Sigmoid colon (tissue), 7 donors: ENCODE measurements around the gene RIC1. TPM values are rescaled to one million over a fixed set of nuclear protein-coding genes. Genes with fewer than 3 reads are reported as not detected.
A peak's percentile ranks its signal among the peaks of the same experiment; 100 is the strongest.
"Not testable (repeated sequence)": the region's sequence is repeated elsewhere in the genome, so short reads cannot be mapped to it uniquely, and the experiment has no call there.

ENCODE experiments used
- DNase-seq: peaks from one replicate; pipeline ENCODE4 v3.0.0-alpha.2; 2019
- H3K27ac ChIP-seq, 4 donors: fragments of 200-600 bp; sonication (generic); one replicate each; pipeline ENCODE4 v1.5.1; 2016 to 2019; ENCODE audit warnings: mild to moderate bottlenecking in 1 of 4
- H3K27me3 ChIP-seq, 3 donors: fragments of 200-600 bp; sonication (generic); one replicate each; pipeline ENCODE4 v1.5.1; 2019; ENCODE audit warnings: mild to moderate bottlenecking in 1 of 3
- H3K36me3 ChIP-seq, 4 donors: fragments of 200-600 bp; sonication (generic); one replicate each; pipeline ENCODE4 v1.5.1; 2016 to 2019
- H3K4me1 ChIP-seq, 4 donors: fragments of 200-600 bp; sonication (generic); one replicate each; pipeline ENCODE4 v1.5.1; 2017 to 2019
- H3K4me3 ChIP-seq, 4 donors: fragments of 200-600 bp; sonication (generic); one replicate each; pipeline ENCODE4 v1.5.1; 2017 to 2019; ENCODE audit warnings: mild to moderate bottlenecking in 2 of 4, moderate library complexity in 1 of 4
- H3K9me3 ChIP-seq, 4 donors: fragments of 200-600 bp in 3 of 4; sonication (generic) in 3 of 4; one replicate each; pipeline versions ENCODE4 v1.5.1 to v1.6.1; 2013 to 2019
- CTCF ChIP-seq, 4 experiments: fragments of 450-650 bp in 3 of 4; fragments of 200-600 bp in 1 of 4; IDR thresholded peaks; one replicate each; pipeline ENCODE4 v1.5.1; 2016 to 2019; ENCODE audit warnings: antibody characterized with exemption in 4 of 4, mild to moderate bottlenecking in 3 of 4, moderate library complexity in 2 of 4
- EP300 ChIP-seq, 4 donors: sonication (generic); formaldehyde crosslinking; IDR thresholded peaks; one replicate each; pipeline ENCODE4 v1.6.1; 2017; ENCODE audit warnings: antibody characterized with exemption in 4 of 4
- POLR2A ChIP-seq, 2 donors: fragments of 450-650 bp; IDR thresholded peaks; one replicate each; pipeline ENCODE4 v1.6.1; 2016; ENCODE audit warnings: antibody characterized with exemption in 2 of 2, mild to moderate bottlenecking in 2 of 2, moderate library complexity in 2 of 2
- POLR2AphosphoS5 ChIP-seq, 4 donors: sonication (generic); formaldehyde crosslinking; IDR thresholded peaks; one replicate each; pipeline ENCODE4 v1.6.1; 2017; ENCODE audit warnings: antibody characterized with exemption in 4 of 4
- WGBS, 2 donors: extraction: QIAGEN DNeasy Blood & Tissue Kit; methylation state at CpG; one replicate each; pipeline ENCODE4 v1.1.7; 2013; 5-methylcytosine and 5-hydroxymethylcytosine counted together
- intact Hi-C: fragments of 100-400 bp; cut with DNase I; formaldehyde crosslinking; loops from one replicate; pipeline ENCODE4 v1.15.1; 2023
- polyA plus RNA-seq, 3 donors: library from polyadenylated mRNA; stranded (reverse); fragments of 200-250 nt; gene quantifications; one replicate each; pipeline ENCODE4 v1.2.3, GENCODE V29; 2013
- total RNA-seq, 4 donors: library from RNA; depleted of rRNA; stranded (reverse); fragments of >200 nt; gene quantifications; one replicate each; pipeline ENCODE4 v1.1.0, GENCODE V29; 2016
- donor health status: healthy with polysubstance abuse.
- donor health status: Bipolar disorder and iron deficiency.
- donor health status: healthy.

Gene RIC1
- 10 to 100 TPM; 29.1 to 44.3 (median 32.3) TPM for total RNA-seq
- polyA plus RNA-seq: 1 to 10 TPM; 3.0 to 6.3 (median 4.2) TPM

- peak; percentile 97 for DNase-seq
- peak within 1 kb of the TSS; percentile 55 to 90 (median 88) for H3K4me3 ChIP-seq
- H3K9me3 ChIP-seq: no peaks in the 10 kb centered on the region
- H3K36me3 ChIP-seq: no peaks in the 10 kb centered on the region
- intact Hi-C loops: loop anchor here (2.0 to 5.0 kb wide), 5 partner anchors 204 to 1129 kb away; partner anchors contain the start of genes CDC37L1, ERMP1, JAK2 and KDM4C
- peaks cover 0 to 62% (median 42%) of the 10 kb centered on the region in 4 donors for H3K4me1 ChIP-seq
- no peak for TF ChIP-seq CTCF (IDR thresholded peaks at IDR 0.05)
- peak; percentile 93 to 95 (median 94) for TF ChIP-seq POLR2AphosphoS5 (IDR thresholded peaks at IDR 0.05)
- TF ChIP-seq POLR2A (IDR thresholded peaks at IDR 0.05): peak; percentile 78 to 82
- H3K27me3 ChIP-seq: no peaks in the 10 kb centered on the region
- H3K27ac ChIP-seq: peak within 1 kb of the TSS; percentile 92 to 98 (median 98)
- WGBS, 2 donors: 0 to 1% methylated on average over 84 of the region's 84 CpGs
Observed at GRCh38 chr9:5628530-5629311, at the start of gene RIC1. Gene RIC1, plus strand, starts transcription at chr9:5629107. Its CDS starts 203 bp downstream, at chr9:5629310.

- Histone ChIP-seq H3K4me3 (no peak overlapping the region), H3K4me1 (no peaks in the 10 kb centered on the region), H3K27ac (no peak overlapping the region), H3K9me3 (no peaks in the 10 kb centered on the region), H3K27me3 (no peaks in the 10 kb centered on the region), H3K36me3 (no peaks in the 10 kb centered on the region)
- no peak for DNase-seq
- intact Hi-C loops: no loop called here
- TF ChIP-seq POLR2AphosphoS5 (IDR thresholded peaks at IDR 0.05): no peak
- no peak for TF ChIP-seq EP300 (IDR thresholded peaks at IDR 0.05)
- TF ChIP-seq CTCF (IDR thresholded peaks at IDR 0.05): no peak
- TF ChIP-seq POLR2A (IDR thresholded peaks at IDR 0.05): no peak
- WGBS, 2 donors: 94 to 97% methylated on average over 1 of the region's 1 CpG
Observed at GRCh38 chr9:5579881-5580280, 49.0 kb upstream of the RIC1 start.

- 85 to 89% methylated on average over 3 of the region's 3 CpGs for WGBS, 2 donors
- H3K27ac ChIP-seq: no peak overlapping the region
- DNase-seq: no peak
- no peaks in the 10 kb centered on the region for H3K4me1 ChIP-seq
- no peaks in the 10 kb centered on the region for H3K36me3 ChIP-seq
- no peaks in the 10 kb centered on the region for H3K27me3 ChIP-seq
- intact Hi-C loops: no loop called here
- H3K9me3 ChIP-seq: no peaks in the 10 kb centered on the region
- TF ChIP-seq POLR2AphosphoS5 (IDR thresholded peaks at IDR 0.05) (no peak), POLR2A (IDR thresholded peaks at IDR 0.05) (no peak), CTCF (IDR thresholded peaks at IDR 0.05) (no peak), EP300 (IDR thresholded peaks at IDR 0.05) (no peak)
- H3K4me3 ChIP-seq: no peak overlapping the region
Observed at GRCh38 chr9:5580650-5581049, 48.3 kb upstream of the RIC1 start.

- 91 to 96% methylated on average over 2 of the region's 2 CpGs for WGBS, 2 donors
Observed at GRCh38 chr9:5581706-5582105, 47.2 kb upstream of the RIC1 start.

GRCh38 chr9:5582835-5583195, 46.1 kb upstream of the RIC1 start:
- no peak for TF ChIP-seq POLR2AphosphoS5 (IDR thresholded peaks at IDR 0.05)
- no peak for TF ChIP-seq EP300 (IDR thresholded peaks at IDR 0.05)
- no peak for TF ChIP-seq CTCF (IDR thresholded peaks at IDR 0.05)
- TF ChIP-seq POLR2A (IDR thresholded peaks at IDR 0.05): no peak
- Histone ChIP-seq H3K4me3 (no peak overlapping the region), H3K9me3 (no peaks in the 10 kb centered on the region), H3K27me3 (no peaks in the 10 kb centered on the region), H3K4me1 (peaks cover 0 to 2% (median 0%) of the 10 kb centered on the region in 4 donors), H3K36me3 (no peaks in the 10 kb centered on the region), H3K27ac (no peak overlapping the region)
- no peak for DNase-seq
- intact Hi-C loops: no loop called here
- 37 to 38% methylated on average over 2 of the region's 2 CpGs for WGBS, 2 donors

More at GRCh38 chr9:5581706-5582105, 47.2 kb upstream of the RIC1 start:
- H3K27ac ChIP-seq, H3K9me3 ChIP-seq, intact Hi-C loops, H3K36me3 ChIP-seq, DNase-seq, H3K4me3 ChIP-seq, H3K4me1 ChIP-seq, H3K27me3 ChIP-seq: not testable (repeated sequence)
